T-cell (primary cell): ENCODE measurements around the gene IL2RA. TPM values are rescaled to one million over a fixed set of nuclear protein-coding genes. Genes with fewer than 3 reads are reported as not detected.
"Not testable (repeated sequence)": the region's sequence is repeated elsewhere in the genome, so short reads cannot be mapped to it uniquely, and the experiment has no call there.

Experiments used
- ATAC-seq, 4 experiments: fragments of 200-7000 bp in 3 of 4; fragments of 150-1000 bp in 1 of 4; cut with Tn5 transposase; replicated peaks in 1 of 4; 1 replicate in 3 of 4; 2 replicates in 1 of 4; pipeline ENCODE4 v1.10.0; 2021; ENCODE audit warnings: moderate library complexity in 3 of 4, mild to moderate bottlenecking in 2 of 4, moderate number of reproducible peaks in 1 of 4
- CTCF ChIA-PET, 2 donors: fragments of 300-600 bp; sonication (Branson Sonifier 250); formaldehyde crosslinking; loops; one replicate each; lab custom pipeline; 2022; ENCODE audit warnings: antibody characterized with exemption in 2 of 2; lab: Charles Lee
- POLR2A ChIA-PET, 2 donors: fragments of 300-600 bp; sonication (Branson Sonifier 250); formaldehyde crosslinking; loops; one replicate each; lab custom pipeline; 2022; ENCODE audit warnings: antibody characterized with exemption in 2 of 2; lab: Charles Lee
- DNase-seq, 35 experiments: peaks; one replicate each; pipeline versions ENCODE4 v3.0.0 to v3.0.0-alpha.2; 2013 to 2023
- H3K27ac ChIP-seq: one replicate; pipeline ENCODE4 v1.5.1; 2013; ENCODE audit warnings: low read length
- H3K27me3 ChIP-seq, 2 experiments: replicated peaks in 1 of 2; 1 replicate in 1 of 2; 2 replicates in 1 of 2; pipeline versions ENCODE4 v1.6.1 to v1.7.0; 2013; ENCODE audit warnings: low read length in 1 of 2, mixed read lengths in 1 of 2; ENCODE audit not compliant: control insufficient read depth in 2 of 2, insufficient read depth in 2 of 2; ENCODE audit errors: extremely low read depth in 1 of 2
- H3K36me3 ChIP-seq, 2 donors: 1 replicate in 1 of 2; 2 replicates in 1 of 2; pipeline versions ENCODE4 v1.6.1 to v1.7.0; 2013; ENCODE audit warnings: low read length in 1 of 2; ENCODE audit not compliant: control insufficient read depth in 2 of 2, insufficient read depth in 1 of 2; ENCODE audit errors: extremely low read depth in 1 of 2
- H3K4me1 ChIP-seq, 2 experiments: 1 replicate in 1 of 2; 2 replicates in 1 of 2; pipeline versions ENCODE4 v1.6.1 to v1.7.0; 2013; ENCODE audit warnings: low read length in 2 of 2, mixed read lengths in 1 of 2; ENCODE audit not compliant: insufficient read depth in 2 of 2, control insufficient read depth in 1 of 2; ENCODE audit errors: extremely low read depth in 1 of 2
- H3K4me3 ChIP-seq, 2 donors: 1 replicate in 1 of 2; 2 replicates in 1 of 2; pipeline versions ENCODE4 v1.5.1 to v1.7.0; 2013; ENCODE audit warnings: mild to moderate bottlenecking in 2 of 2, low read length in 1 of 2, moderate library complexity in 1 of 2; ENCODE audit not compliant: control insufficient read depth in 1 of 2; ENCODE audit errors: extremely low read depth in 1 of 2
- H3K9me3 ChIP-seq: 2 replicates; pipeline ENCODE4 v1.7.0; 2013
- H3K27ac Mint-ChIP-seq, 2 donors: one replicate each; pipeline ENCODE4 v1.8.0; 2020 to 2021; ENCODE audit warnings: mild to moderate bottlenecking in 2 of 2, mixed read lengths in 2 of 2
- H3K27me3 Mint-ChIP-seq, 2 donors: one replicate each; pipeline ENCODE4 v1.8.0; 2021 to 2022; ENCODE audit warnings: mixed read lengths in 2 of 2
- H3K36me3 Mint-ChIP-seq: one replicate; pipeline ENCODE4 v1.8.0; 2021; ENCODE audit warnings: mixed read lengths
- H3K4me1 Mint-ChIP-seq, 3 donors: one replicate each; pipeline ENCODE4 v1.8.0; 2020 to 2022; ENCODE audit warnings: mixed read lengths in 3 of 3, mild to moderate bottlenecking in 1 of 3
- H3K4me3 Mint-ChIP-seq, 3 donors: one replicate each; pipeline ENCODE4 v1.8.0; 2020 to 2022; ENCODE audit warnings: mild to moderate bottlenecking in 3 of 3, mixed read lengths in 3 of 3, moderate library complexity in 3 of 3
- H3K9me3 Mint-ChIP-seq, 3 donors: one replicate each; pipeline ENCODE4 v1.8.0; 2020 to 2022; ENCODE audit warnings: mixed read lengths in 3 of 3
- WGBS: methylation state at CpG from one replicate; pipeline ENCODE4 v1.1.5; 2013; ENCODE audit warnings: missing lambda C conversion rate; ENCODE audit not compliant: insufficient coverage; 5-methylcytosine and 5-hydroxymethylcytosine counted together
- total RNA-seq, 35 experiments: library from RNA in 6 of 35; stranded (reverse) in 6 of 35; fragments of 120-200 nt in 1 of 35; gene quantifications; one replicate each; pipeline versions ENCODE4 v1.2.1 to v1.2.4 and lab custom pipeline; 2013 to 2026

IL2RA gene
- total RNA-seq, 5 donors from 2014 or later (not counting 1 experiment from before 2014, with no cell fraction given) = 19.9 to 40.4 (median 28.1) TPM

- DNase-seq (no peak), ATAC-seq (no peak)
- Histone ChIP-seq H3K4me1 (no peaks in the 10 kb centered on the region), H3K9me3 (no peaks in the 10 kb centered on the region), H3K27ac (no peak overlapping the region), H3K4me3 (no peak overlapping the region), H3K27me3 (peaks cover 0 to 3% of the 10 kb centered on the region in 2 experiments), H3K36me3 (no peaks in the 10 kb centered on the region)
- Mint-ChIP-seq H3K4me1 (peaks cover 0 to 4% (median 0%) of the 10 kb centered on the region in 3 donors), H3K36me3 (peaks cover 6% of the 10 kb centered on the region), H3K27ac (no peak overlapping the region), H3K9me3 (peaks cover 0 to 8% (median 0%) of the 10 kb centered on the region in 3 donors), H3K4me3 (no peak overlapping the region), H3K27me3 (peaks cover 3 to 8% of the 10 kb centered on the region in 2 donors)
- WGBS = 80% methylated on average over 1 of the region's 5 CpGs
- CTCF ChIA-PET = no interaction called here
- POLR2A ChIA-PET = no interaction called here
These were observed 53.5 kb downstream of the IL2RA start for GRCh38 chr10:6008497-6009142.

DNA sequence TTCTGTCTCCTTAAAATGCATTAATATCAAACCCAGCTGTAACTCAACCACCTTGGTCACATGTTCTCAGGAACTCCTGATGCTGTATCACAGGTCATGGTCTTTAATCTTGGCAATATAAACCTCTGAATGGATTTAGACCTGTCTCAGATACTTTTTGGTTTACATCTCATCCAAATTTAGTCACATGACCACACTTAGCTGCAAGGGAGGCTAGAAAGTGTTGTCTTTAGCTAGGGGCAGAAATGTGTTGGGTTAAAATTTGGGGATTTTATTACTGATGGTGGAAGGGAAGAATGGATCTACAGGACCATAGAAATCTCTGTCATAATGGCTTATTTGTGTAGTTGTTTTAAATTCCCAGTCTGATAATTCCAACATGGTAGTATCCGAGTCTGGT, 55.2 kb downstream of the IL2RA start:
- Mint-ChIP-seq H3K4me3 (no peak overlapping the region), H3K4me1 (peaks cover 2 to 5% (median 4%) of the 10 kb centered on the region in 3 donors), H3K27ac (no peak overlapping the region), H3K27me3 (peaks cover 3 to 8% of the 10 kb centered on the region in 2 donors), H3K9me3 (peaks cover 0 to 8% (median 0%) of the 10 kb centered on the region in 3 donors), H3K36me3 (peaks cover 3% of the 10 kb centered on the region)
- no peaks in the 10 kb centered on the region for H3K4me1 ChIP-seq
- peaks cover 0 to 3% of the 10 kb centered on the region in 2 experiments for H3K27me3 ChIP-seq
- ATAC-seq (no peak), DNase-seq (no peak)
- H3K27ac ChIP-seq = no peak overlapping the region
- ChIA-PET POLR2A (interaction anchor here in 1 of 2 donors (0.6 kb wide), 1 partner anchor 31 kb away, joined by 3 read pairs; no protein-coding TSS in a partner anchor), CTCF (interaction anchor here in 1 of 2 donors (0.5 kb wide), 1 partner anchor 61 kb away, joined by 5 read pairs; no protein-coding TSS in a partner anchor)
- H3K9me3 ChIP-seq = no peaks in the 10 kb centered on the region
- 25% methylated on average over 1 of the region's 1 CpG for WGBS
- H3K36me3 ChIP-seq = no peaks in the 10 kb centered on the region
- H3K4me3 ChIP-seq = no peak overlapping the region

DNA sequence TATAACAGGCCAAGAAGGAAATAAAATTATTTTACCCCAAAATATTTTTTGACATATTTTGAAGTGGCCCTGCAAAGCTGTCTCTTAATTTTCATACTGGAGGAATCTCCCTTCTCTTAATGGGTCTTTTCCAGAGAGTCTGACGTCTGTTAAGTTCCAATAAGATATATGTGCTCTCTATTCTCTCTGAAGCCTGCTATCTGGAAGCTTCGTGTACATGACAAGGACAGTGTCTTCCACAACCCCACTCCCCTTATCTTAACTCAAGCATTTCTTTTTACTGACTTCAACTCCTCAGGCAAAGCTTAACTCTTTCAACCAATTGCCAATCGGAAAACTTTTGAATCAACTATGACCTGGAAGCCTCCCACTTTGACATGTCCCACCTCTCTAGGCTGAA, 55.6 kb downstream of the IL2RA start:
- DNase-seq (no peak), ATAC-seq (no peak)
- peaks cover 0 to 8% (median 0%) of the 10 kb centered on the region in 3 donors for H3K9me3 Mint-ChIP-seq
- H3K4me1 ChIP-seq = peaks cover under 1 to 4% of the 10 kb centered on the region in 2 experiments
- no peaks in the 10 kb centered on the region for H3K36me3 Mint-ChIP-seq
- no peak overlapping the region for H3K4me3 Mint-ChIP-seq
- peaks cover 0 to 3% of the 10 kb centered on the region in 2 experiments for H3K27me3 ChIP-seq
- no peak overlapping the region for H3K27ac Mint-ChIP-seq
- H3K27me3 Mint-ChIP-seq = peaks cover 3 to 8% of the 10 kb centered on the region in 2 donors
- ChIA-PET POLR2A (interaction anchor here in 1 of 2 donors (0.6 kb wide), 1 partner anchor 32 kb away, joined by 3 read pairs; no protein-coding TSS in a partner anchor), CTCF (interaction anchor here in 1 of 2 donors (0.5 kb wide), 1 partner anchor 61 kb away, joined by 5 read pairs; no protein-coding TSS in a partner anchor)
- H3K36me3 ChIP-seq = no peaks in the 10 kb centered on the region
- no peak overlapping the region for H3K4me3 ChIP-seq
- H3K27ac ChIP-seq = no peak overlapping the region
- 96% methylated on average over 3 of the region's 3 CpGs for WGBS
- H3K4me1 Mint-ChIP-seq = peaks cover 5 to 10% (median 7%) of the 10 kb centered on the region in 3 donors
- H3K9me3 ChIP-seq = no peaks in the 10 kb centered on the region

- no peaks in the 10 kb centered on the region for H3K36me3 ChIP-seq
- no peaks in the 10 kb centered on the region for H3K9me3 ChIP-seq
- DNase-seq = no peak
- Mint-ChIP-seq H3K36me3 (no peaks in the 10 kb centered on the region), H3K9me3 (peaks cover 0 to 8% (median 0%) of the 10 kb centered on the region in 3 donors), H3K4me3 (no peak overlapping the region), H3K4me1 (peaks cover 9 to 15% (median 9%) of the 10 kb centered on the region in 3 donors), H3K27me3 (peaks cover 3 to 8% of the 10 kb centered on the region in 2 donors), H3K27ac (no peak overlapping the region)
- peaks cover 2 to 4% of the 10 kb centered on the region in 2 experiments for H3K4me1 ChIP-seq
- no peak overlapping the region for H3K4me3 ChIP-seq
- ChIA-PET CTCF (no interaction called here), POLR2A (no interaction called here)
- no peak overlapping the region for H3K27ac ChIP-seq
- peaks cover 0 to 3% of the 10 kb centered on the region in 2 experiments for H3K27me3 ChIP-seq
- no peak for ATAC-seq
- WGBS = 87% methylated on average over 5 of the region's 8 CpGs
These were observed 56.2 kb downstream of the IL2RA start for GRCh38 chr10:6005856-6006395.

GRCh38 chr10:6005161-6005804, 56.9 kb downstream of the IL2RA start:
- H3K36me3 Mint-ChIP-seq, POLR2A ChIA-PET, ATAC-seq, CTCF ChIA-PET, H3K27ac Mint-ChIP-seq, H3K27me3 Mint-ChIP-seq, DNase-seq, H3K27ac ChIP-seq, H3K4me1 ChIP-seq, H3K9me3 Mint-ChIP-seq, H3K4me3 ChIP-seq, H3K9me3 ChIP-seq, H3K4me3 Mint-ChIP-seq, H3K27me3 ChIP-seq, H3K36me3 ChIP-seq: not testable (repeated sequence)
- WGBS = no CpG with 5 or more reads among the region's 6 CpGs
- peaks cover 9 to 21% (median 14%) of the 10 kb centered on the region in 3 donors for H3K4me1 Mint-ChIP-seq

GRCh38 chr10:6002809-6003510, 59.2 kb downstream of the IL2RA start:
- peaks cover 0 to 19% of the 10 kb centered on the region in 2 experiments for H3K27me3 ChIP-seq
- H3K36me3 ChIP-seq = no peaks in the 10 kb centered on the region
- Mint-ChIP-seq H3K9me3 (peaks cover 0 to 5% (median 0%) of the 10 kb centered on the region in 3 donors), H3K27me3 (peaks cover 6 to 10% of the 10 kb centered on the region in 2 donors), H3K4me3 (no peak overlapping the region), H3K4me1 (peaks cover 9 to 21% (median 17%) of the 10 kb centered on the region in 3 donors), H3K27ac (no peak overlapping the region), H3K36me3 (no peaks in the 10 kb centered on the region)
- H3K9me3 ChIP-seq = no peaks in the 10 kb centered on the region
- whole genome bisulfite sequencing = no CpG with 5 or more reads among the region's 12 CpGs
- no peak for DNase-seq
- no peak overlapping the region for H3K4me3 ChIP-seq
- peaks cover 2 to 4% of the 10 kb centered on the region in 2 experiments for H3K4me1 ChIP-seq
- POLR2A ChIA-PET = no interaction called here
- no peak for ATAC-seq
- H3K27ac ChIP-seq = no peak overlapping the region
- CTCF ChIA-PET = no interaction called here
